GM12874 (cell line): ENCODE results near the gene TWIST2.

ENCODE experiments used
- CTCF ChIP-seq: IDR thresholded peaks from 2 replicates; pipeline ENCODE4 v1.5.1; 2011; ENCODE audit warnings: low read depth, mild to moderate bottlenecking, control low read depth, low read length, moderate library complexity; ENCODE audit not compliant: insufficient read depth

The TWIST2 gene

DNA sequence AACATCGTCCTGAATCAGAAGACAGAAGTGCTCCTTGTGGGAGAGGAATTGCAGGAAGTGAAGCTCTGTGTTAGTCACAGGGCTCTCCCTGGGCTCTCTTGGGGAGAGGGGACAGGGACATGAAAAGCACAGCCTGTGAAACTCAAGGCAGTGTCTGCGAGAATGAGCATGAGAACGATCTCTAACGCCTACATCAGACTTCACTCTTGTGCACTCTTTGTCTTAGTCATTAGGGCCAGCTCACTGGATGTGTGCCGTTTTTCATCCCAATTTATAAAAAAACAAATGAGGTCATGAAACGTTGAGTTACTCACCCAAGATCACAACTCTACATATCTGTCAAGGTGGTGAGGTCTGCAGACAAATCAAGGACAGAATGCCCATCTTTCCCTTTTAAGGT is 27.0 kb upstream of the TWIST2 start:
- no peak for TF ChIP-seq CTCF

DNA sequence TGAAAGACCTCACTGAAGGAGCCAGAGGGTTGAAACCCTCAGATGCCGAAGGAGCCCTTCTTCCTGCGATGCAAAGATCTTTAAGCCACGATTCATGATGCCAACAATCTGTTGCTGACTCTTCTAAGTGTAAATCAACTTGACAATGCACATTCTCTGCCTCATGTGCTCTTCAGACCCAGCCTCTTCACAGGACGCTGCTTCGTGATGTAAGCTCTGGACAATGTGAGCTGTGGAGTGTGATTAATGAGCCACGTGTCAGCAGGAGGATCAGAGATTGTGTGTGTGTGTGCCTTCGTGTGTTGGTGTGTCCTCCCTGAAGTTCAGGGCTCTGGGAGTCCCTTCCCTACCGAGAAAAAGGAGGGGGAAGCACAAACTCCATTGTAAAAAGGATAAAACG is 26.5 kb upstream of the TWIST2 start:
- TF ChIP-seq CTCF: no peak

- TF ChIP-seq CTCF: no peak
Observed at GRCh38 chr2:238821944-238822670, 25.8 kb upstream of the TWIST2 start.

- no peak for TF ChIP-seq CTCF
Observed at GRCh38 chr2:238822955-238823354, 24.9 kb upstream of the TWIST2 start.

DNA sequence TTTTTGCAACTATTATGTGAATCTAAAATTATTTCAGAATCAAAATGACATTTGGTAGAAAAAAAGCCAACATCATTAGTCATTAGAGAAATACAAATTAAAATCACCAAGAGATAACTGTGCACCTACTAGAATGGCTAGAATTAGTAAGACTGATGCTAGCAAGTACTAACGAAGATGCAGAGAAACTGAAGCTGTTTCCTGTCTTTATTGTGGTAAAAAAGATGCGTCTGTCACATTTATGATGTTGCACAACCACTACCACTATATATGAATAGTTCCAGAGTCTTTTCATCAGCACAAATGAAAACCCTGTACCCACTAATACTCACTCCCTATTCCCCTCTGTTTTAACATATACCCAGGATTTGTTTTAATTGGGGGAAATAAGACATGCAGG is 16.7 kb upstream of the TWIST2 start:
- TF ChIP-seq CTCF: no peak

DNA sequence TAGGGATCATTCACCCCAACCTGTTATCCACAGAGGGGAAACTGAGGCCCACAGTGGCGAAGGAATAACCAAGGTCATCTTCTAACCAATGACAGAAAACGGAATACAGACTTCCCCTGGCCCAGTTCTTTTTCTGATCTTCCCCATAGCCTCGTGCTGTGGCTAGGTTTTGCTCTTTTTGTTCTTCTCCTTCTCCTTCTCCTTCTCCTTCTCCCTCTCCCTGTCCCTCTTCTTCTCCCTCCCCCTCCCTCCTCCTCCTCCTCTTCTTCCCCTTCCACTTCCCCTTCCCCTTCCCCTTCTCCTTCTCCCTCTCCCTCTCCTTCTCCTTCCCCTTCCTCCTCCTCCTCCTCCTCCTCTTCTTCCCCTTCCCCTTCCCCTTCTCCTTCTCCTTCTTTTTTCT is 12.9 kb upstream of the TWIST2 start:
- TF ChIP-seq CTCF: no peak

- TF ChIP-seq CTCF: peak; percentile 37
Observed at GRCh38 chr2:238835726-238836301, 12.1 kb upstream of the TWIST2 start.
